Measurements from ENCODE around the gene ATXN7L3. TPM values are rescaled to one million over a fixed set of nuclear protein-coding genes. Genes with fewer than 3 reads are reported as not detected.
A peak's percentile ranks its signal among the peaks of the same experiment; 100 is the strongest.

ATXN7L3 gene
- total RNA-seq, 6 experiments from 2014 or later, result 20.3 to 26.8 (median 22.1) TPM

GRCh38 chr17:44236444-44236991 is 36.8 kb upstream of the ATXN7L3 start:
- H3K27ac ChIP-seq, result no peak overlapping the region
- ATAC-seq (peak in 1 of 4 donors; percentile 24), DNase-seq (no peak)
- no peaks in the 10 kb centered on the region for H3K4me1 ChIP-seq
- 49% methylated on average over 4 of the region's 5 CpGs for WGBS (ENCODE audit: insufficient coverage, low coverage, low lambda C conversion rate, missing lambda C conversion rate)
- TF ChIP-seq CTCF (IDR thresholded peaks at IDR 0.05) (no peak), POLR2A (IDR thresholded peaks at IDR 0.05) (no peak)
- no peaks in the 10 kb centered on the region for H3K27me3 ChIP-seq
- intact Hi-C loops (cut with DNase I), result no loop called here
- no peak overlapping the region for H3K4me3 ChIP-seq
- H3K36me3 ChIP-seq, result no peaks in the 10 kb centered on the region
- no peaks in the 10 kb centered on the region for H3K9me3 ChIP-seq

GRCh38 chr17:44235583-44235936 is 35.9 kb upstream of the ATXN7L3 start:
- Histone ChIP-seq H3K4me1 (no peaks in the 10 kb centered on the region), H3K27me3 (no peaks in the 10 kb centered on the region), H3K27ac (no peak overlapping the region), H3K9me3 (no peaks in the 10 kb centered on the region), H3K4me3 (no peak overlapping the region), H3K36me3 (no peaks in the 10 kb centered on the region)
- WGBS (ENCODE audit: insufficient coverage, low coverage, low lambda C conversion rate, missing lambda C conversion rate), result no CpG with 5 or more reads among the region's 5 CpGs
- DNase-seq (no peak), ATAC-seq (no peak)
- intact Hi-C loops (cut with DNase I), result no loop called here
- TF ChIP-seq POLR2A (IDR thresholded peaks at IDR 0.05) (no peak), CTCF (IDR thresholded peaks at IDR 0.05) (no peak)

GRCh38 chr17:44233582-44233981 is 33.9 kb upstream of the ATXN7L3 start:
- intact Hi-C loops (cut with DNase I), result no loop called here
- H3K4me3 ChIP-seq, result no peak overlapping the region
- H3K36me3 ChIP-seq, result no peaks in the 10 kb centered on the region
- no peaks in the 10 kb centered on the region for H3K9me3 ChIP-seq
- H3K27me3 ChIP-seq, result no peaks in the 10 kb centered on the region
- 84% methylated on average over 5 of the region's 5 CpGs for WGBS (ENCODE audit: insufficient coverage, low coverage, low lambda C conversion rate, missing lambda C conversion rate)
- ATAC-seq (no peak), DNase-seq (no peak)
- no peak for TF ChIP-seq POLR2A (IDR thresholded peaks at IDR 0.05)
- TF ChIP-seq CTCF (IDR thresholded peaks at IDR 0.05), result no peak
- H3K4me1 ChIP-seq, result no peaks in the 10 kb centered on the region
- H3K27ac ChIP-seq, result no peak overlapping the region

- 22% methylated on average over 3 of the region's 7 CpGs for WGBS (ENCODE audit: insufficient coverage, low coverage, low lambda C conversion rate, missing lambda C conversion rate)
- H3K4me3 ChIP-seq, result no peak overlapping the region
- peak in 1 of 4 donors; percentile 42 for ATAC-seq
Observed at GRCh38 chr17:44232061-44232460, 32.4 kb upstream of the ATXN7L3 start.

More at GRCh38 chr17:44232061-44232460, 32.4 kb upstream of the ATXN7L3 start:
- Histone ChIP-seq H3K27ac (no peak overlapping the region), H3K27me3 (no peaks in the 10 kb centered on the region), H3K4me1 (no peaks in the 10 kb centered on the region), H3K9me3 (no peaks in the 10 kb centered on the region), H3K36me3 (no peaks in the 10 kb centered on the region)
- DNase-seq, result no peak
- TF ChIP-seq POLR2A (IDR thresholded peaks at IDR 0.05) (no peak), CTCF (IDR thresholded peaks at IDR 0.05) (no peak)
- intact Hi-C loops (cut with DNase I), result no loop called here

Measured in right lobe of liver (tissue), 6 donors.